Suprapubic skin (tissue), 4 donors: ENCODE measurements around the gene CYP2U1. TPM values are rescaled to one million over a fixed set of nuclear protein-coding genes. Genes with fewer than 3 reads are reported as not detected.

Experiments
- DNase-seq, 2 donors: peaks; one replicate each; pipeline ENCODE4 v3.0.0-alpha.2; 2019; ENCODE audit warnings: low spot score in 2 of 2
- H3K27ac ChIP-seq: fragments of 200-600 bp; sonication (generic); one replicate; pipeline ENCODE4 v1.5.1; 2019
- H3K27me3 ChIP-seq: fragments of 200-600 bp; sonication (generic); one replicate; pipeline ENCODE4 v1.5.1; 2019
- H3K36me3 ChIP-seq: fragments of 200-600 bp; sonication (generic); one replicate; pipeline ENCODE4 v1.5.1; 2019
- H3K4me1 ChIP-seq: fragments of 200-600 bp; sonication (generic); one replicate; pipeline ENCODE4 v1.5.1; 2019
- H3K4me3 ChIP-seq: fragments of 200-600 bp; sonication (generic); one replicate; pipeline ENCODE4 v1.5.1; 2019; ENCODE audit warnings: mild to moderate bottlenecking
- H3K9me3 ChIP-seq: fragments of 200-600 bp; sonication (generic); one replicate; pipeline ENCODE4 v1.5.1; 2019
- EP300 ChIP-seq: sonication (generic); formaldehyde crosslinking; IDR thresholded peaks from one replicate; pipeline ENCODE4 v1.6.1; 2017; ENCODE audit warnings: antibody characterized with exemption
- POLR2A ChIP-seq, 2 donors: fragments of 450-650 bp; IDR thresholded peaks; one replicate each; pipeline ENCODE4 v1.6.1; 2017; ENCODE audit warnings: antibody characterized with exemption in 2 of 2, mild to moderate bottlenecking in 2 of 2, moderate library complexity in 2 of 2
- POLR2AphosphoS5 ChIP-seq, 3 donors: sonication (generic); formaldehyde crosslinking; IDR thresholded peaks; one replicate each; pipeline ENCODE4 v1.6.1; 2017; ENCODE audit warnings: antibody characterized with exemption in 3 of 3
- WGBS: methylation state at CpG from one replicate; pipeline ENCODE4 v1.1.5; 2018; 5-methylcytosine and 5-hydroxymethylcytosine counted together
- total RNA-seq, 4 donors: library from RNA; depleted of rRNA; stranded (reverse); fragments of >200 nt; gene quantifications; one replicate each; pipeline ENCODE4 v1.1.0, GENCODE V29; 2016
- TF ChIP-seq, protein P1 (sequence below), 2 donors: fragments of 200-600 bp in 1 of 2; fragments of 450-650 bp in 1 of 2; sonication (generic) in 1 of 2; IDR thresholded peaks; one replicate each; pipeline ENCODE4 v1.5.1; 2016 to 2019; ENCODE audit warnings: antibody characterized with exemption in 2 of 2, mild to moderate bottlenecking in 1 of 2, moderate library complexity in 1 of 2

The CYP2U1 gene
- total RNA-seq, 4 donors from 2014 or later = 3.3 to 8.7 (median 4.4) TPM

DNA sequence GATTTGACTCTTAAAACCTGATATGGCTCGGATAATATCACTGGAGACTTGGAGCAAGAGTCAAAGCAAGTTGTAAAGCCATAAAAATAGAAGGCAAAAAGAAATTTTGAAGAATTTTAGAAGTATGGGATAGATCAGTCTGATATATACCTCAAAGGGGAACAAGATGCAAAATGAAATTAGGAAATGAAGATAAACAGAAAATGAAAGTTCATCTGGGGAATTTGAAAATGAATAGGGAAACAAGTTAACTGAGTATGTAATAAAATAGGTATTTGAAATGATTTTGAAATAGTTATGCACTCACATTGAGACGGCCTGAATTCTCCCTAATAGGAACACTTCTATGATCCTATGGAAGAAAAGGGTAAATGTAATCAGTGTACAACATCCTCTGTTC, 5.7 kb downstream of the CYP2U1 start:
- Histone ChIP-seq H3K36me3 (no peaks in the 10 kb centered on the region), H3K4me3 (no peak overlapping the region), H3K4me1 (peaks cover 9% of the 10 kb centered on the region), H3K27ac (no peak overlapping the region), H3K27me3 (no peaks in the 10 kb centered on the region), H3K9me3 (no peaks in the 10 kb centered on the region)
- TF ChIP-seq, protein P1, sequence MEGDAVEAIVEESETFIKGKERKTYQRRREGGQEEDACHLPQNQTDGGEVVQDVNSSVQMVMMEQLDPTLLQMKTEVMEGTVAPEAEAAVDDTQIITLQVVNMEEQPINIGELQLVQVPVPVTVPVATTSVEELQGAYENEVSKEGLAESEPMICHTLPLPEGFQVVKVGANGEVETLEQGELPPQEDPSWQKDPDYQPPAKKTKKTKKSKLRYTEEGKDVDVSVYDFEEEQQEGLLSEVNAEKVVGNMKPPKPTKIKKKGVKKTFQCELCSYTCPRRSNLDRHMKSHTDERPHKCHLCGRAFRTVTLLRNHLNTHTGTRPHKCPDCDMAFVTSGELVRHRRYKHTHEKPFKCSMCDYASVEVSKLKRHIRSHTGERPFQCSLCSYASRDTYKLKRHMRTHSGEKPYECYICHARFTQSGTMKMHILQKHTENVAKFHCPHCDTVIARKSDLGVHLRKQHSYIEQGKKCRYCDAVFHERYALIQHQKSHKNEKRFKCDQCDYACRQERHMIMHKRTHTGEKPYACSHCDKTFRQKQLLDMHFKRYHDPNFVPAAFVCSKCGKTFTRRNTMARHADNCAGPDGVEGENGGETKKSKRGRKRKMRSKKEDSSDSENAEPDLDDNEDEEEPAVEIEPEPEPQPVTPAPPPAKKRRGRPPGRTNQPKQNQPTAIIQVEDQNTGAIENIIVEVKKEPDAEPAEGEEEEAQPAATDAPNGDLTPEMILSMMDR (IDR thresholded peaks at IDR 0.05) = no peak
- TF ChIP-seq POLR2A (IDR thresholded peaks at IDR 0.05) (no peak), EP300 (no peak), POLR2AphosphoS5 (IDR thresholded peaks at IDR 0.05) (no peak)
- 91% methylated on average over 2 of the region's 2 CpGs for WGBS
- DNase-seq = no peak

DNA sequence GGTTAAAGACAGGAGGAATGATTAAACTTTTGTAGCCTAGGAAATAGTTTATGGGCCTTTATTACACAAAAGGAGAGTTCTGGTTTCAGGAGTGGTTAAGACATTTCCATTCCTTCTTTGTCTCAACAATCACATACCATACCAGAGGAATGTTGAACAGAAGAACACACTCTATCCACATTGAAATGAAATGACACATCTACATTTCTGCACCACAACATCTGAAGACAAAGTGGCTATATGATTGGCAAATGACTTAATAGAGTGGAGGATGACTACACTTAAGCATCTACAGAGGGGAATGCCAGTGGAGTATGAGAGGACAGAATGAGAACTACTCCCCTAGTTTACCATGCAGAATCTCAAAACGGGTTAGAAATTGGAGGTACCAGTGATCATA, 8.0 kb downstream of the CYP2U1 start:
- no peak for TF ChIP-seq EP300
- TF ChIP-seq, protein P1 (IDR thresholded peaks at IDR 0.05) = no peak
- no peak for TF ChIP-seq POLR2A (IDR thresholded peaks at IDR 0.05)
- no peak for TF ChIP-seq POLR2AphosphoS5 (IDR thresholded peaks at IDR 0.05)
- H3K36me3 ChIP-seq = no peaks in the 10 kb centered on the region
- no peak for DNase-seq

DNA sequence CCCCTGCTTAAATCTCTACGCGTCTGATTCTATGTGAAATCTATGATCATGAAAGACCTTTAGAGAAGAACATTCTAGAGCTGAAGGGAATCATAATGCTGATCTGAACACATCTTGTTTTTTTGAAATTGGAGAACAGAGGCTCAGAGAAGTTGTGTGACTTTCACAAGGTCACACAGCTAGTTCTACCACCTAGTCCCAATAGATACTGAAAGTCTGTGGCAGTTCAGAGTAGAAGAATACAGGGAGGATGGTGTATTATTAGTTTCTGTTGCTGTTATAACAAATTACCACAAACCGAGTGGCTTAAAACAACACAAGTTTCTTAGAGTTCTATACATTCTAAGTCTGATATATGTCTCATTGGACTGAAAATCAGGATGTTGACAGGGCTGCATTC, 14.5 kb downstream of the CYP2U1 start:
- H3K4me3 ChIP-seq = no peak overlapping the region
- no peaks in the 10 kb centered on the region for H3K27me3 ChIP-seq
- peaks cover 3% of the 10 kb centered on the region for H3K9me3 ChIP-seq
- no peaks in the 10 kb centered on the region for H3K4me1 ChIP-seq
- H3K27ac ChIP-seq = no peak overlapping the region
- DNase-seq = no peak
- peaks cover 14% of the 10 kb centered on the region for H3K36me3 ChIP-seq
- WGBS = 91% methylated on average over 3 of the region's 3 CpGs
- no peak for TF ChIP-seq POLR2A (IDR thresholded peaks at IDR 0.05)
- TF ChIP-seq EP300 = no peak
- TF ChIP-seq, protein P1 (IDR thresholded peaks at IDR 0.05) = no peak
- no peak for TF ChIP-seq POLR2AphosphoS5 (IDR thresholded peaks at IDR 0.05)

More for the DNA sequence above, 8.0 kb downstream of the CYP2U1 start:
- 94% methylated on average over 1 of the region's 1 CpG for WGBS
- H3K4me1 ChIP-seq = no peaks in the 10 kb centered on the region
- H3K9me3 ChIP-seq = peaks cover 3% of the 10 kb centered on the region
- no peak overlapping the region for H3K27ac ChIP-seq
- H3K27me3 ChIP-seq = no peaks in the 10 kb centered on the region
- H3K4me3 ChIP-seq = no peak overlapping the region

DNA sequence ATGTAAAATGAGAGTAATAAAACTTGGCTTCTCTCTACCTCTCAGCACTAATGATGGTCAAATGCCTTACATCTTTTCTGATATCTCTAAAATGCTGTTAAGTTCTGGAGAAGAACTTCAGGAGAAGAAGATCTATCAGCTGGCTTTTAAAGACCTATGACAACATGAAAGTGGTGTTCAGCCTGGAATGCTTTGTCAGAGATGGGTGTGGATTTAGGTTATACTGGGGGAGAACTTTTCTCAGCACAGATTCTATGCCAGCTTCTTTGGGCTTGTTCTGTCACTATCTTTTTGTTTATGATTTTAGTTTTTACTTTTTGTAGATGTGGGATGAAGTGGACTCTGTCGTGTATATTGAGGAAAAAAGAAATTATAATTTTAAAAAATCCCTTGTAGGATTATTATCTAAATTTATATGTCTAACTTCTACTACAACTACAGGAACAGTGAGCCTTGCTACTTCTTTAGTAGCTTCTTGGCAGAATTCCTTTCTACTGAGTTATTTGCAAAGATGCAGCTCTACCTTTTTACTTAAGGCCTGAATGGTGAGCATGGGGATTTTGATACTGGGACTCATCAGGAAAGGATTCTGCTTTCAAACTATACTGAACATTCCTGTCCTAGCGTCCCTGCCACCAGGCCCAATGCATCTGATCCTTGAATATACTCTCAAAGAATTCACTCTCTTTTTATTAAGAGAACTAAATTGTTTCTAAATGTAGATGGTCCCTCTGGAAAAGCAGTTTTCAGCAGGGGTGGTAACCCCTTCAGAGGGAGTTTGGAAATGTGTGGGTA, 19.6 kb downstream of the CYP2U1 start:
- no peaks in the 10 kb centered on the region for H3K4me1 ChIP-seq
- no peak for TF ChIP-seq POLR2A (IDR thresholded peaks at IDR 0.05)
- H3K9me3 ChIP-seq = no peaks in the 10 kb centered on the region
- DNase-seq = no peak
- H3K4me3 ChIP-seq = no peak overlapping the region
- 96% methylated on average over 2 of the region's 2 CpGs for WGBS
- H3K27me3 ChIP-seq = no peaks in the 10 kb centered on the region
- H3K36me3 ChIP-seq = peaks cover 22% of the 10 kb centered on the region
- H3K27ac ChIP-seq = no peak overlapping the region

DNA sequence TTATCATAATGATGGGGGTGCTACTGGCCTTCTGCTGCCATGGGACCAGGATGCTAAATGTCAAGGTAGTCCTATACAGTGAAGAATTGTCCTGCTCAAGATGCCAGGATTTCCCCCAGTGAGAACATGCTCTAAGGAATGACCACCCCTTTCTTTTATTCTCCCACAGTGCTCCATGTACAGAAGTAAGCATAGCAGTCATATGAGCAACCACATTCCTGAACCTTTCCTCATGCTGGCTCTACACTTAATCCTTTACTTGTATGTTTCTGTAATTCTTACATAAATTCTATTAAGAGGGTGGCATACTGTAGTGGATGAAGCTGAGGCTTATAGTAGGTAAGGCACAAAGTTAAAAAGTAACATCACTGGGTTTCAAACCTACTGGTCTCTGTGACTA, 20.2 kb downstream of the CYP2U1 start:
- peaks cover 22% of the 10 kb centered on the region for H3K36me3 ChIP-seq
- TF ChIP-seq POLR2AphosphoS5 (IDR thresholded peaks at IDR 0.05) = no peak
- TF ChIP-seq, protein P1 (IDR thresholded peaks at IDR 0.05) = no peak
- TF ChIP-seq POLR2A (IDR thresholded peaks at IDR 0.05) = no peak
- TF ChIP-seq EP300 = no peak
- no peak for DNase-seq
- H3K9me3 ChIP-seq = no peaks in the 10 kb centered on the region
- H3K27me3 ChIP-seq = no peaks in the 10 kb centered on the region
- H3K4me1 ChIP-seq = no peaks in the 10 kb centered on the region
- no peak overlapping the region for H3K27ac ChIP-seq
- no peak overlapping the region for H3K4me3 ChIP-seq
